Amygdala (tissue), 56 donors: Measurements from ENCODE around the gene PML.
"Not testable (repeated sequence)": the region's sequence is repeated elsewhere in the genome, so short reads cannot be mapped to it uniquely, and the experiment has no call there.

Experiments
- DNase-seq, 56 donors: peaks; one replicate each; lab custom pipeline; 2025; lab: John Stamatoyannopoulos, UW

Gene PML

DNA sequence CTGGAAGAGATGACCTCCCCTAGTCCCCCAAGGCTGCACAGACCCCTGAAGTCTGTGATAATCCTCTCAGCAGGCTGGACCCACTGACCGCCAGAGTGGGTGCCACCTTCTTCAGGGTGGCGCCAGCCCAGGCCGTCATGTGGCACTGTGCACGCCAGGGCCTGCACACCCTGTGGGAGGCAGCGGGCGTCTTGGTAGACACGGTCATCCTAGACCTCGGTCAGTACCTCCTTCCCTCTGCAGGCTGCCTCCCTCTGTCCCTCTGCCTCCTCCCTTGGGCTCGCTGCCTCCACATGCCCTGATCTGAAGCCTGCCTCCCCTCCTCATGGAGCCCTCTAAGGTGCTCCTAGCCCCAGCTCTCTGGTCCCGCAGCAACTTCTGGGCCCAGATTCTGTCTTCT lies 101.1 kb downstream of the PML start:
- not testable (repeated sequence) for DNase-seq

DNA sequence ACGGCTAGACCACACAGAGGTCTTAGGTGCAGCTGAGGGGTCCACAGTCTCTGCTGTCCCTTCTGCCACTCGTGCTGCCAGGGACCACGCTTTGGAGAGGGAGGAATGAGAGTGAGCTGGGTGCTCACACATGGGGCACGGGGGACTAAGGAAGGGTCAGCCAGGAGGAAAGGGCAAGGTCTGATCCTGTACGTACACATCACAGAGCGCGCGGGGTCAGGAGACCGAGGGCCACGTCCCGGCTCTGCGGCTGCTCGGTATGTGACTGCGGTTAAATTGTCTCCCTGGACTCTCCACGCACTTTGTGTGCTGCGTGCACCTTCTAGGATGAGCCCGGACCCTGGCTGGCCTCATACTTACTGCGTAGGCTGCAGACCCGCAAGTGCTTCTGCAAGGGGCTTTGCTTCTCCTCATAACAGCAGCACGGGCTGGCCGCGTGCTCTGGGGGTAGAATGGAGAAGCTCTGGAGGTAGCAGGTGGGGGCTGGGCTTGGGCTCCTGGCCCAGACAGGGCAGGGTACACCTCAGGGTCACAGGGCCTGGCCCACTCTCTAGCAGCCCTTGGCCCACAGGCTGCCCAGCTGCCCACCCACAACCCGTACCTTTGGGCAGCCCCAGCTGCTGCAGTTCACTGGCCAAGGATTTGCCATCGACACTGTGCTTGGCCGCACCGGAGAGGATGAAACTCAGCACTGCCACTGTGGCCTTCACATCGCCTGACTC lies 102.4 kb downstream of the PML start:
- not testable (repeated sequence) for DNase-seq
